Caco-2 (cell line): ENCODE data around the gene HNF1A. TPM values are rescaled to one million over a fixed set of nuclear protein-coding genes. Genes with fewer than 3 reads are reported as not detected.

Experiments
- BruUV-seq: library from RNA; stranded (reverse); fragments of 400-500 nt; replicated peaks from 2 replicates; lab custom pipeline; 2021; lab: Mats Ljungman, UMichigan
- CTCF ChIA-PET: fragments of 300-600 bp; sonication (Branson Sonifier 250); formaldehyde crosslinking; loops from one replicate; lab custom pipeline; 2022; ENCODE audit warnings: antibody characterized with exemption; lab: Charles Lee
- POLR2A ChIA-PET: fragments of 300-600 bp; sonication (Branson Sonifier 250); formaldehyde crosslinking; loops from one replicate; lab custom pipeline; 2022; ENCODE audit warnings: antibody characterized with exemption; lab: Charles Lee
- DNase-seq, 2 experiments: peaks; one replicate each; pipeline versions ENCODE4 v3.0.0 to v3.0.0-alpha.2; 2020 to 2022
- H3K27me3 ChIP-seq: replicated peaks from 2 replicates; pipeline ENCODE4 v1.6.0; 2011; ENCODE audit warnings: low read length; ENCODE audit not compliant: control insufficient read depth, insufficient read depth
- H3K36me3 ChIP-seq: 2 replicates; pipeline ENCODE4 v1.5.1; 2011; ENCODE audit warnings: low read length; ENCODE audit not compliant: control insufficient read depth, insufficient read depth
- H3K4me1 ChIP-seq: fragments of 250-450 bp; sonication (Bioruptor Pico); 2 replicates; pipeline ENCODE4 v1.5.1; 2020; ENCODE audit warnings: mild to moderate bottlenecking
- H3K4me3 ChIP-seq: 2 replicates; pipeline ENCODE4 v1.5.1; 2011; ENCODE audit warnings: low read depth, mild to moderate bottlenecking, control low read depth, low read length
- H3K9me3 ChIP-seq: fragments of 250-450 bp; sonication (Bioruptor Pico); 2 replicates; pipeline ENCODE4 v1.5.1; 2020; ENCODE audit warnings: mild to moderate bottlenecking, moderate library complexity
- H3K27ac Mint-ChIP-seq: one replicate; pipeline ENCODE4 v1.8.0; 2022; ENCODE audit warnings: mixed read lengths; ENCODE audit not compliant: unreplicated experiment
- H3K27me3 Mint-ChIP-seq: one replicate; pipeline ENCODE4 v1.8.0; 2022; ENCODE audit warnings: mixed read lengths; ENCODE audit not compliant: insufficient read depth, unreplicated experiment
- H3K36me3 Mint-ChIP-seq: one replicate; pipeline ENCODE4 v1.8.0; 2022; ENCODE audit warnings: mild to moderate bottlenecking, mixed read lengths; ENCODE audit not compliant: insufficient read depth, unreplicated experiment
- H3K4me1 Mint-ChIP-seq: one replicate; pipeline ENCODE4 v1.8.0; 2022; ENCODE audit warnings: low read depth, mixed read lengths; ENCODE audit not compliant: unreplicated experiment
- H3K4me3 Mint-ChIP-seq: one replicate; pipeline ENCODE4 v1.8.0; 2022; ENCODE audit warnings: mild to moderate bottlenecking, moderate library complexity, mixed read lengths; ENCODE audit not compliant: unreplicated experiment
- H3K9me3 Mint-ChIP-seq: one replicate; pipeline ENCODE4 v1.8.0; 2022; ENCODE audit warnings: mixed read lengths; ENCODE audit not compliant: unreplicated experiment
- CTCF ChIP-seq, 2 experiments: fragments of 200-600 bp in 1 of 2; IDR thresholded peaks; 1 replicate in 1 of 2; 2 replicates in 1 of 2; pipeline versions ENCODE4 v1.5.1 to v1.8.0; 2011 to 2022; ENCODE audit warnings: antibody characterized with exemption in 1 of 2, control low read depth in 1 of 2, inconsistent platforms in 1 of 2, low read depth in 1 of 2, low read length in 1 of 2, mild to moderate bottlenecking in 1 of 2, moderate library complexity in 1 of 2; ENCODE audit not compliant: insufficient read depth in 1 of 2, severe bottlenecking in 1 of 2, unreplicated experiment in 1 of 2
- intact Hi-C: fragments of 100-400 bp; cut with micrococcal nuclease; formaldehyde crosslinking; loops from one replicate; pipeline ENCODE4 v1.10.0; 2022; ENCODE audit not compliant: unreplicated experiment
- total RNA-seq: library from RNA; stranded (reverse); gene quantifications from 2 replicates; pipeline ENCODE4 v1.2.3, GENCODE V29; 2022

HNF1A gene
- total RNA-seq, 1 experiment from 2014 or later: 41.2 TPM

DNA sequence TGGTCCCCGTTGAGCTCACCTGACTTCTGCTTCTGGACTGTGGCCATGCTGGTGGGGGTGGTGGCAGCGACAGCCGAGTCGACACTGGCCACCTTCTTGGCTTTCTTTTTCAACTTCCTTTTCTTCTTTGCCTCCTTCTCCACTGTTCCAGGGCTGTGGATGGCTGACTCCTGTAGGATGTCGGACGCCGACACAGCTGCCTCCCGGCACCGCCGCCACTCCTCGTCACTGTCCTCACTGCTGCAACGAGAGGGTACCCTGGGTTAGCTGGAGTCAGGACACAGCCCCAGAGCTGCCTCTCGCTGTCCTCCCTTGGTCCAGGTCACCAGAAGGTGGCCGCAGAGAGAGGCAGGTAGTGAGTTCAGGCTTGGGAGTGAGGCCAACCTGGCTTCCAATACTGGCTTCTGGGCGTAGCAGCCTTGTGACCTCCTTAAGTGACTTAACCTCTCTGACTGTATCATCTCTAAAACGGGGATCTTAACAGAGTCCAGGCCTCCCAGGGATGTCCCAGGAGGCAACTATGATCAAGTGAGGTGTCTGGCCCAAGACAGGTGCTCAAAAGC, 26.0 kb downstream of the HNF1A start:
- Mint-ChIP-seq H3K36me3 (peaks cover 67% of the 10 kb centered on the region), H3K27ac (no peak overlapping the region), H3K27me3 (no peaks in the 10 kb centered on the region), H3K4me1 (no peaks in the 10 kb centered on the region), H3K9me3 (no peaks in the 10 kb centered on the region), H3K4me3 (no peak overlapping the region)
- no TSS peak for BruUV-seq
- DNase-seq: no peak
- ChIA-PET CTCF (interaction anchor here (0.5 to 2.0 kb wide), 4 partner anchors 20 to 355 kb away, joined by 3 to 10 read pairs (median 4); partner anchors contain the start of gene HNF1A), POLR2A (interaction anchor here (0.5 to 1.4 kb wide), 2 partner anchors 26 to 30 kb away, joined by 3 to 5 read pairs; partner anchors contain the start of gene HNF1A)
- H3K4me3 ChIP-seq: no peak overlapping the region
- intact Hi-C loops: loop anchor here (2.0 kb wide), 1 partner anchor 68 kb away; no protein-coding TSS in a partner anchor
- TF ChIP-seq CTCF (IDR thresholded peaks at IDR 0.05; ENCODE audit: insufficient read depth in 1 of 2, low read depth in 1 of 2, low read length in 1 of 2, severe bottlenecking in 1 of 2, unreplicated experiment in 1 of 2): no peak
- peaks cover 5% of the 10 kb centered on the region for H3K36me3 ChIP-seq
- H3K4me1 ChIP-seq: no peaks in the 10 kb centered on the region
- H3K27me3 ChIP-seq: no peaks in the 10 kb centered on the region
- H3K9me3 ChIP-seq: no peaks in the 10 kb centered on the region

GRCh38 chr12:121005346-121005815, 27.0 kb downstream of the HNF1A start:
- POLR2A ChIA-PET: interaction anchor here (0.6 to 1.4 kb wide), 2 partner anchors 27 to 52 kb away, joined by 3 to 5 read pairs; partner anchors contain the start of gene HNF1A
- H3K27me3 ChIP-seq: no peaks in the 10 kb centered on the region
- no peaks in the 10 kb centered on the region for H3K4me1 Mint-ChIP-seq
- peak; percentile 61 to 64 for TF ChIP-seq CTCF (IDR thresholded peaks at IDR 0.05; ENCODE audit: insufficient read depth in 1 of 2, low read depth in 1 of 2, low read length in 1 of 2, severe bottlenecking in 1 of 2, unreplicated experiment in 1 of 2)
- intact Hi-C loops: loop anchor here (1.0 to 5.0 kb wide), 3 partner anchors 69 to 107 kb away; no protein-coding TSS in a partner anchor
- CTCF ChIA-PET: interaction anchor here (0.7 to 2.0 kb wide), 11 partner anchors 20 to 356 kb away, joined by 3 to 11 read pairs (median 4); partner anchors contain the start of gene HNF1A
- H3K4me3 Mint-ChIP-seq: no peak overlapping the region
- peak; percentile 66 to 69 for DNase-seq
- BruUV-seq: no TSS peak
- H3K4me3 ChIP-seq: no peak overlapping the region
- H3K36me3 Mint-ChIP-seq: peaks cover 65% of the 10 kb centered on the region
- peak overlapping the region; percentile 37 for H3K27ac Mint-ChIP-seq
- H3K27me3 Mint-ChIP-seq: no peaks in the 10 kb centered on the region
- no peaks in the 10 kb centered on the region for H3K9me3 ChIP-seq
- H3K4me1 ChIP-seq: no peaks in the 10 kb centered on the region
- H3K36me3 ChIP-seq: peaks cover 3% of the 10 kb centered on the region
- no peaks in the 10 kb centered on the region for H3K9me3 Mint-ChIP-seq

DNA sequence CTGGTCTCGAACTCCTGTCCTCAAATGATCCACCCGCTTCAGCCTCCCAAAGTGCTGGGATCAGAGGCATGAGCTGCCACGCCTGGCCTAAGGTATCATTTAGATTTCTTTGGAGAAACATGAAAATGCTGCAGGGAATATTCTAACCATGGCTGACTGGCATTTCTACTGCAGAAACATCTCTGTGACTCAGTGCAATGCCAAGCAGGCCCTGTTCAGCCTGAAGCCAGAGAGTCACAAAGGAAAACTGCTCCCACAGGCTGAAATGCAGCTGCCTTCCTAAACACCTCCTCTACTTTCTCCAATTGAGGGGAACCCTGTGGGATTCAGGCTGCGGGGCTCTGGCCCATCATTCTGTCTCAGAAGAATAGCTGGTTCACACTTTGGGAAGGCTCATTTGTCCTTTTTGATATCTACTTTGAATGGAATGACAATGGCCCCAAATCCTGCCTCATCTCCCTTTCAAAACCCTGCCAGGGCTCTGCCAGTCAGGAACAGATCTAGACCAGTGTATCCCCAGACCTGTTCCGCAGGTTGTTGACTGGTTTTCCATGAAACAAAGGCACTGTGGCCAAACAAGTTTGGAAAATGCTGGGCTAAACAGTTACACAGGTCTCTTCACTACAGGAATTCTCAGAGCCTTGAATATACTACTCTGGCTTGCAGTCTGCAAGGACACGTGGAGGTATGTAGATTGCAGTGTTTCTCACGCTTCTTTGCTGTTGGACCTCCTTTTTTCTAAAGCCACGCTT, 30.2 kb downstream of the HNF1A start:
- no peak for DNase-seq
- intact Hi-C loops: loop anchor here (1.0 to 5.0 kb wide), 4 partner anchors 36 to 426 kb away; no protein-coding TSS in a partner anchor
- Mint-ChIP-seq H3K36me3 (peaks cover 52% of the 10 kb centered on the region), H3K4me3 (no peak overlapping the region), H3K4me1 (no peaks in the 10 kb centered on the region), H3K27ac (no peak overlapping the region), H3K27me3 (no peaks in the 10 kb centered on the region), H3K9me3 (no peaks in the 10 kb centered on the region)
- Histone ChIP-seq H3K27me3 (no peaks in the 10 kb centered on the region), H3K36me3 (peaks cover 2% of the 10 kb centered on the region), H3K4me3 (no peak overlapping the region), H3K9me3 (no peaks in the 10 kb centered on the region), H3K4me1 (no peaks in the 10 kb centered on the region)
- BruUV-seq: no TSS peak
- TF ChIP-seq CTCF (IDR thresholded peaks at IDR 0.05; ENCODE audit: insufficient read depth in 1 of 2, low read depth in 1 of 2, low read length in 1 of 2, severe bottlenecking in 1 of 2, unreplicated experiment in 1 of 2): no peak
- POLR2A ChIA-PET: no interaction called here
- CTCF ChIA-PET: interaction anchor here (1.6 kb wide), 1 partner anchor 88 kb away, joined by 6 read pairs; no protein-coding TSS in a partner anchor
